HG02759 (cell line): ENCODE measurements around the gene KIF1A.
"Not testable (repeated sequence)": the region's sequence is repeated elsewhere in the genome, so short reads cannot be mapped to it uniquely, and the experiment has no call there.

Experiments used
- ATAC-seq: cut with Tn5 transposase; IDR thresholded peaks from one replicate; pipeline ENCODE4 v1.9.1; 2021; ENCODE audit warnings: mild to moderate bottlenecking, moderate library complexity; ENCODE audit not compliant: unreplicated experiment

The KIF1A gene

GRCh38 chr2:240789051-240789453 lies 31.0 kb downstream of the KIF1A start:
- ATAC-seq = no peak

DNA sequence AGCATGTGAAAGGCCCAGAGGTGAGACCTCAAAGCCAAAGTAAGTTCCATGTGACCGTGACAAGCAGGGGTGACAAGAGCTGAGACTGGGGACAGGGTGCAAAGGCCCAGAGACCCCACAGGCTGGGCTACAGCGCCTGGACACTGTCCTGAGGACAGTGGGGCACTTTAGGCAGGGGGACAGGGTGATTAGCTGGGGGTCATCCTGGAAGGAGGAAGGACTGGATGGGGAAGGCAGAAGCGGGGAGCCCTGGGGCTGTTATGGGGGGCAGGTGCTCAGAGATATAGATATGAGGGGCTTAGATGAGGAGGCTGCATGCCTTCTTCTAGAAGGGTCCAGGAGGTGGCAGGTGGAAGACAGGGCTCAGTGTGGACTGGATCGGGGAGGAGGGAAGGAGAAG lies 31.5 kb downstream of the KIF1A start:
- ATAC-seq = no peak

DNA sequence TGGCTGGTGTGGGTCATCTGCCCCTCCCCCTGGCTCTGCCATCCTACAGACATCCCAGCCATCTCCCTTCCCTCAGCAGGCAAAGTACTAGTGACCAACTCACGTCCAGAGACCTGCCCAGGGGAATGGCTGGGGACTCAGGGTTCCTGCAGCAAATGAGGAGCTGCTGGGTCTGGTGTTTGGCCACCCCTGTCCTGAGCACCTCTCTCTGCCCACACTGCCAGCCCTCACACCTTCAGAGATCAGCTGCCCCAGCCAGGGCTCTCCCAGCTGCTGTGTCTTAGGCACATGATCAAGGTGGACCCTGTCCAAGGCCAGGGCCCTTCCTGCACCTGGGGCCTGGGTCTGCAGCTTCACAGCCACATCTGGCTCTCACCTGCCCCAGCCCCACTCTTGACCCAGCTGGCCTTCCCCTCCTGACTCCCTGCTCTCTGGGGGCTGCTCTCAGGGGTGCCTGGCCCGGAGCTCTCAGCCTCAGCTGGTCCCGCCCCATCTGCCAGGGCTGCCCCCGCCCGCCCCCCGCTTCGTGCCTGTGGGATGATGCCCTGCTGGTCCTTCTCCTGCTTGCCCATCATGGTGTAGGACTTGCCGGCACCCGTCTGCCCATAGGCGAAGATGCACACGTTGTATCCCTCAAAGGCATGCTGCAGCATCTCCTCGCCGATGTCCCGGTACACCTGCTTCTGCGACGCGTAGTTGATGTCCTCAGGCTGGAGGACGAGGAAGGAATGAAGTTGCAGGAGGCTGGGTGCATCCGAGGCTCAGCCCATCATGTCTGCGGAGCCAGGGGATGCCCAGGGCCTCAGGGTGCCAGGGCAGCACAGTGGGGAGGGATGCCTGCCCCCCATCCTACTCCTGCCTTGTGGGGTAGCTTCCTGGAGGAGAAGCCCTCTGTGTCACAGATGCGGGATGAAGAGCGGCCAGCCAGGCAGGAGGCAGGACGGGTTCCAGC lies 32.2 kb downstream of the KIF1A start:
- no peak for ATAC-seq

- no peak for ATAC-seq
These were observed 33.1 kb downstream of the KIF1A start for GRCh38 chr2:240786871-240787311.

DNA sequence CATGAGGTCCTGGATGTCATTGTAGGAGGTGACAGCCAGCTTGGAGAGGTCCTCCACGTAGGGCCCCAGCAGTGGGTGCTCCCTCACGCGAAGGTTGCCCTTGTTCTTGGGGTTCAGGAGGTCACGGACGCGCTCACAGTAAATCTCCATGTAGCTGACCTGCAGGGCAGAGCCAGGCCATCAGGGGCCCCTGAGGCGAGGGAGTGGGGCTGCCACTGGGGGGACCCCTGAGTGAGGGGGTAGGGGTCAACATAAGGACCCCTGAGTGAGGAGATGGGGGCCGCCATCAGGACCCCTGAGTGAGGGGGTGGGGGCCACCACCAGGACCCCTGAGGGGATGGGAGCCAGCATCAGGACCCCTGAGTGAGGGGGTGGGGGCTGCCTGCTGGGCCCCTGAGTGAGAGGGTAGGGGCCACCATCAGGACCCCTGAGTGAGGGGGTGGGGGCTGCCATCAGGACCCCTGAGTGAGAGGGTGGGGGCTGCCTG lies 33.6 kb downstream of the KIF1A start:
- no peak for ATAC-seq

GRCh38 chr2:240785424-240786335 lies 34.3 kb downstream of the KIF1A start:
- ATAC-seq = no peak

DNA sequence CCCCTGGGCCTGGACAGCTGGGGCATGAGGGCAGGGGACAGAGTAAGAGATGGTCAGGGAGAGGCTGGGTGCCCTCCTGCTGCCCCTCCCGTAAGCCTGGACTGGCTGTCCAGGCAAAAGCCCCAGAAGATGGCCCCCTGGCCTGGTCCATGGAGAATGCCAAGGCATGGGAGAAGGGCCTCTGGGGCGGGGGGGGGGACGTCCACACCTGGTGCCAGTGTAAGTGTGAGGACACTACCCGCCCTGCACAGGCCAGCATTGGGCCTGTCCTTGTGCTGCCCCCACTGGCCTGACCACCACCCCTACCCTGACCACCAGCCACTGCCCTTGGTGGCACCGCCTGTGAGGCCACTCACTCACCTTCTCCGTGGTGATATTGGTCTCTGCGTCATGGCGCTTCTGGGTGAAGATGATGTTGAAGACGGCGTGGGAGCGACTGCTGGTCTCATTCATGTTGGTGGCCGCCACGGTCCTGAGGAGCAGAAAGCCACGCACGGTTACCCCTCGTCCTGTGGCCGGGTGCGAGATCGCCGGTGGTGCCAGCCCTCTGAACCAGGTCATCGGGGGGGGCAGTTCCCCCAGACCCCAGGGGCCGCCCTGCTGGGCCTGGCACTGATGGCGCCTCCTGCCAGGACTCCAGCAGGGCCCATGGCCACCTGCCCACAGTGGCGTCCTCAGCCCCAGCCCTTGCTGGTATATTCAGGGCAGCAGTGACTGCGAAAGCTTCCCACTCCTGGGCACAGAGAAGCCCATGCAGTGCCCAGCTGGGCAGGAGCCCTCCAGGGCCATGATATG lies 35.2 kb downstream of the KIF1A start:
- no peak for ATAC-seq

DNA sequence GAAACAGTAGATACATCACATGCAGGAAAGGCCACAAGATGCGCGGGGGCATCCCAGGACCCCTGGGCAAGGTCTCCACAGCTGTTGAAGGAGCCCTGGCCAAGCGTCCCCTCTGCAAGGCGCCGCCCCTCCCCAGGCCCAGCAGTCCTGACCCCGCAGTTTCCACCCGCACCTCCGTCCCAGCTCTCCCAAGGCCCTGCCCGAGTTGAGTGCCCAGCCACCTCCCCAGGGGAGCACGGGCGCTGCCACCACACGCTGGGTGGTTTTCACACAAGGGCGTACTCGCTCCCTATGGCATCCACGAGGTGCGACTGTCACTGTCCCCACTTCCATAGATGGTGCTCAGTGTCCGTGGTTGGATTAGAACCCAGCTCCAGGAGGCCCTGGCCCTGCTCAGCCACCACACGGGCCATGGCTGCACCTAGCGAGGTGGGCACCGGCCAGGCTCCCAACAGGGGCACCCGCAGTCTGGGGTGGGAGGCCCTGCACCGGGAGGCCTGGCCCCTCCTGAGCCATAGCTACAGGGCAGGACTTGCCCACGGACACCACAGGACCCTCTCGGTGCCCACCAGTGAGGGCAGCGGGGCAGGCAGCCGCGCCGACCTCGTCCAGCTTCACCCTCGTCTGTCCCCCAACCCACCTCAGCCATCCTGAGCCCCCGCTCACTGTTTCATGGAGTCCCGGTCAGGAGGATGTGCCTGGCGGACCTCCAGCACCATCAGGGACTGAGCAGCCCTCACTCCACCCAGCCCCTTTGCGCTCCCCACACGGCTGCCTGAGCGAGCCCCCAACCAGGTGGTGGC lies 36.0 kb downstream of the KIF1A start:
- no peak for ATAC-seq

- ATAC-seq = no peak
These were observed 36.9 kb downstream of the KIF1A start for GRCh38 chr2:240782886-240783818.

- ATAC-seq = no peak
These were observed 37.7 kb downstream of the KIF1A start for GRCh38 chr2:240782221-240782885.

- no peak for ATAC-seq
These were observed 38.4 kb downstream of the KIF1A start for GRCh38 chr2:240781471-240782220.

DNA sequence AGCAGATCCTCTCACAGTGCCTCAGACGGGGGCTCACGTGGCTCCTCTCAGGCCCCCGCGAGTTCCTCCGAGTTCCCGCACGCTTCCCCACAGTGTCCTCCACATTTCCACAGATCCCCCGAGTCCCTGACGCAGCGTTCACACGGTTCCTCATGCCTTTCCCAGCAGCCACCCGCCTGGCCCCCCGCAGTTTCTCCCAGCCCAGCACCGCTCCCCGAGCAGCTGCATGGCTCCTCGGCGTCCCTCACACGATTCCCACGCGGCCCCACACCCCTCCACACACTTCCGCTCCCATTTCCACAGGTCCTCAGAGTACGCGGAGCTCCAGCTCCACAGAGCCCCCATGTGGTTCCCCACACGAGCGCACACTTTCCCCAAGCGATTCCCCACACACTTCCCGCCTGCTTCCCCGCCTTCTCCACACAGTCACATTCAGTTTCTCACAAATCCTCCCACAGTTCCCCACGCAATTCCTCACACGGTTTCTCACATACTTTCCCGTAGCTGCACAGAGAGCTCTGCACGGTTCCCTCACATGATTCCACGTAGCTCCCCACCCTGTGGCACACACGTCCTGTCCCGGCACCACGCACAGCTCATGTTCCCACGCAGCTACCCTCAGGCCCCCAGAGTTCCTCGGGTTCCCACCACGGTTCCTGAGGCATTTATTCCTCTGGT lies 39.9 kb downstream of the KIF1A start:
- no peak for ATAC-seq

DNA sequence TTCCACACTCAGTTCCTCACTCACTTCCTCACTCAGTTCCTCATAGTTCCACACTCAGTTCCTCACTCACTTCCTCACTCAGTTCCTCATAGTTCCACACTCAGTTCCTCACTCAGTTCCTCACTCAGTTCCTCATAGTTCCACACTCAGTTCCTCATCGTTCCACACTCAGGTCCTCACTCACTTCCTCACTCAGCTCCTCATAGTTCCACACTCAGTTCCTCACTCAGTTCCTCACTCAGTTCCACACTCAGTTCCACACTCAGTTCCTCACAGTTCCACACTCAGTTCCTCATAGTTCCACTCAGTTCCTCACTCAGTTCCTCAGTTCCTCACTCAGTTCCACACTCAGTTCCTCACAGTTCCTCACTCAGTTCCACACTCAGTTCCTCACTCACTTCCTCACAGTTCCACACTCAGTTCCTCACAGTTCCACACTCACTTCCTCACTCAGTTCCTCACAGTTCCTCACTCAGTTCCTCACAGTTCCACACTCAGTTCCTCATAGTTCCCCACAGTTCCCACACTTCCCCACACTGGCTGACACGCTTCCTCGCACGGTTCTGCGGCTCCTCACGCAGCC lies 40.7 kb downstream of the KIF1A start:
- not testable (repeated sequence) for ATAC-seq

GRCh38 chr2:240778426-240778825 lies 41.6 kb downstream of the KIF1A start:
- no peak for ATAC-seq

DNA sequence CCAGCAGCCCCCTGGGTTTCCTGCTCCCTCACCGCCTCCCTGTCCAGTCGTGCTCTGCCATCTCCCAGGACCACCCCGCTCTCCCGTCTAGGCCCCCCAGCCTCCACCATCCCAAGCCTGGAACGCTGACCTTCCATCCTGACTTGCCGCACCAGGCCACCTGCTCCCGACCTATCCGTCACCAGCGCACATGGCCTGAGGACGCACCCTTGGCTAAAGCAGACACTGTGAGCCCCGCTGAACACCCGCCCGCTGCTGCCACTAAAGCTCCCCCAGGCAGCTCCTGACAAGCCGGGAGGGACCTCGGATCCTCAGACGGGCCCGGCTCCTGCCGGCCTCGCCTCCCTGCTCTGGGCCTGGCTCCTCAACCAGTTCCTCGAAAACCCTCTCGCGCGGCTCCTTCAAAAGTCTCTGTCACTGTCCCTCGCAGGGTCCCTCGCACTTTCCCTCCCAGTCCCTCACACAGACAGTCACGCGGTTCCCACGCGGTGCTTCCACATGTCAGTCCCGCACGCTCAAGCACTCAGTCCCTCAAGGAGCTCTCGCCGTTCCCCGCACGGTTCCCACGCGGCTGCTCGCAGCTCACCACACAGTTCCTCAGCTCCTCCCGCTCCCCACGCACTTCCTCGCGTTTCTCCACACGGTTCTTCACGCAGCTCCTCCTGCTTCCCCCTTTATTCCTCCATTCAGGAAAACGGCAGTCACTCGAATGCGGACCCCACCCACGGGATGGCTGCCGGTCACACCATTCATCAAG lies 42.4 kb downstream of the KIF1A start:
- no peak for ATAC-seq

DNA sequence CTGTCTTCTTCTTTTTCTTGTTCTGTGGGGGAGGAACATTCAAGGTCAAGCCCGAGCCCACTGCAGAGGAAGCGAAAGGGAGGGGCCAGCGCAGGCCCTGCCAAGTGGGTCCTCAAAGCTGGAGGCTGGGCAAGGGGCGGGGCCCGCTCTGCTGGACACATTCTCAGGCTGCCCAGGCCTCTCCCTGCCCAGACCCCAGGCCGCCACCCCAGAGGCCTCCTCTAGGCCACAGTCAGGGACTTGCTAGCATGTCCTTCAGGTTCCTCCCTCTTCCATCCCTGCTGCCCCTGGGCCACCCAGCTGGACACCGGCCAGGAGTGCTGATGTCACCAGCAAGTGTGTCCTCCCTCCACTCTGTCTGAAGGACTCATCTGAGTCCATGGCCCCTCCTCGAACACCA lies 44.1 kb downstream of the KIF1A start:
- no peak for ATAC-seq
